ENCODE measurements around the gene BTG2. TPM values are rescaled to one million over a fixed set of nuclear protein-coding genes. Genes with fewer than 3 reads are reported as not detected.
A peak's percentile ranks its signal among the peaks of the same experiment; 100 is the strongest.

Gene BTG2
- total RNA-seq, 4 donors from 2014 or later, result 160 to 319 (median 193) TPM

DNA sequence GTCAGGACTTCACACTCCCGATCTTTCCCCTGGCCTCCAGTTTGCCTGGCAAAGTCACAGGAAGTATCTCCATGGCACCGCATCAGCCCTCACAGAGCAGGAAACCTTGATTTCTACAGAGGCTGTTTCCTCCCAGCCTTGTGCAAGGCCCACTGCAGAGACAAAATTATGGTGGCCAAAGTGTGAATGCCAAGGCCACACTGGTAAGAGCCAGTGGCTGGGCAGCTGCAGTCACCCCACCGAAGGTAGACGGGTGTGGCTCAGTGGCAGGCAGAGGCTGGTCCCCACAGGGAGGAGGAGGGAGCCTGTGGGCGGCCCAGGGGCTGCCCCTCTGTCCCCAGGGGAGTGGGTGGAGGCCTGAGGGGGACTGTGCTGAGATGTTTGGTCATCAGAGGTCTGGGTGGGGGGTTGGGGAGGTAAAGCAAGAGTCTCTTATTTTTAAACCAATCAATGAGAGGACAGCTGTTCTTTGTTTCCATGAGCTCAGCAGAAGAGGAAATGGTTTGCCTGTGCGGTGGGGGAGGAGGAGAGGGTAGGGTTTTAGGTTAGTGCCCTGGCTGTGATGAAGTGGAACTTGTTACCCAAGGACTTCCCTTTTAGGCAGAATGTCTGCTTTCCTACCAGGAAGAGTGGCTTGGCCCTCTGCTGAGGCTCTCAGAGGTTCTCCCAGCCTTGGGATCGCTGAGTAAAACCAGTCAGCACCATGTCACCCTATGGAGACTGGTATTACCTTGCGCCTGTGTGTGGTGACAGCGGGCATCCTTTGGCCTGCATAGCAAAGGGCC is 18.0 kb upstream of the BTG2 start:
- H3K4me1 ChIP-seq, result peaks cover 66% of the 10 kb centered on the region
- no peaks in the 10 kb centered on the region for H3K36me3 ChIP-seq
- 41% methylated on average over 8 of the region's 9 CpGs for WGBS
- H3K4me3 ChIP-seq, result no peak overlapping the region
- peak overlapping the region; percentile 82 for H3K27ac ChIP-seq
- H3K27me3 ChIP-seq, result no peaks in the 10 kb centered on the region
- H3K9me3 ChIP-seq, result no peaks in the 10 kb centered on the region
- DNase-seq (ENCODE audit: low spot score in 2 of 2), result no peak
- peak in 1 of 2 donors; percentile 13 for TF ChIP-seq POLR2A (IDR thresholded peaks at IDR 0.05)
- TF ChIP-seq, protein P1, sequence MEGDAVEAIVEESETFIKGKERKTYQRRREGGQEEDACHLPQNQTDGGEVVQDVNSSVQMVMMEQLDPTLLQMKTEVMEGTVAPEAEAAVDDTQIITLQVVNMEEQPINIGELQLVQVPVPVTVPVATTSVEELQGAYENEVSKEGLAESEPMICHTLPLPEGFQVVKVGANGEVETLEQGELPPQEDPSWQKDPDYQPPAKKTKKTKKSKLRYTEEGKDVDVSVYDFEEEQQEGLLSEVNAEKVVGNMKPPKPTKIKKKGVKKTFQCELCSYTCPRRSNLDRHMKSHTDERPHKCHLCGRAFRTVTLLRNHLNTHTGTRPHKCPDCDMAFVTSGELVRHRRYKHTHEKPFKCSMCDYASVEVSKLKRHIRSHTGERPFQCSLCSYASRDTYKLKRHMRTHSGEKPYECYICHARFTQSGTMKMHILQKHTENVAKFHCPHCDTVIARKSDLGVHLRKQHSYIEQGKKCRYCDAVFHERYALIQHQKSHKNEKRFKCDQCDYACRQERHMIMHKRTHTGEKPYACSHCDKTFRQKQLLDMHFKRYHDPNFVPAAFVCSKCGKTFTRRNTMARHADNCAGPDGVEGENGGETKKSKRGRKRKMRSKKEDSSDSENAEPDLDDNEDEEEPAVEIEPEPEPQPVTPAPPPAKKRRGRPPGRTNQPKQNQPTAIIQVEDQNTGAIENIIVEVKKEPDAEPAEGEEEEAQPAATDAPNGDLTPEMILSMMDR (IDR thresholded peaks at IDR 0.05), result no peak
- TF ChIP-seq EP300 (IDR thresholded peaks at IDR 0.05), result no peak
- TF ChIP-seq POLR2AphosphoS5 (IDR thresholded peaks at IDR 0.05), result peak in 1 of 3 donors; percentile 51

DNA sequence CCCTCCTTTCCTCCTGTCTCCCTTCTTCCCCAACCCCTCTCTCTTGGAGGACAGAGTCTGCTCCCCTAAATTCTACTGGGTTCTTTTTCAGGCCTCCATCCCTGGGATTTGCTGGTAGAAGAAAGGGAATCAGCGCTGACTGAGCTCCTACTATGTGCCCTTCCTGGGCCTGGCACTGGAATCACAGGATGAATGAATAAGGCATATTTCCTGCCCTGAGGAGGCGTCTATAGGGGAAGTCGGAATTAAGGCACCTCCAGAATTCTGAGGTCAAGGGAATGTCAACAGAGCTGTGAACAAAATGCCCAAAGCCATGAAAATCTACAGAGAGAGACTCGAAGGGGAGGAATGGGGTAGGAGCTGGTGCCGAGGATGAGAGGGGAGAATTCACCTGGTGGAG is 17.4 kb upstream of the BTG2 start:
- no peak for DNase-seq (ENCODE audit: low spot score in 2 of 2)
- no peak for TF ChIP-seq POLR2A (IDR thresholded peaks at IDR 0.05)
- TF ChIP-seq, protein P1 (IDR thresholded peaks at IDR 0.05), result no peak
- no peak for TF ChIP-seq EP300 (IDR thresholded peaks at IDR 0.05)
- TF ChIP-seq POLR2AphosphoS5 (IDR thresholded peaks at IDR 0.05), result no peak
- Histone ChIP-seq H3K27me3 (no peaks in the 10 kb centered on the region), H3K4me3 (no peak overlapping the region), H3K27ac (peak overlapping the region; percentile 82), H3K9me3 (no peaks in the 10 kb centered on the region), H3K36me3 (no peaks in the 10 kb centered on the region), H3K4me1 (peaks cover 66% of the 10 kb centered on the region)
- 83% methylated on average over 5 of the region's 5 CpGs for WGBS

DNA sequence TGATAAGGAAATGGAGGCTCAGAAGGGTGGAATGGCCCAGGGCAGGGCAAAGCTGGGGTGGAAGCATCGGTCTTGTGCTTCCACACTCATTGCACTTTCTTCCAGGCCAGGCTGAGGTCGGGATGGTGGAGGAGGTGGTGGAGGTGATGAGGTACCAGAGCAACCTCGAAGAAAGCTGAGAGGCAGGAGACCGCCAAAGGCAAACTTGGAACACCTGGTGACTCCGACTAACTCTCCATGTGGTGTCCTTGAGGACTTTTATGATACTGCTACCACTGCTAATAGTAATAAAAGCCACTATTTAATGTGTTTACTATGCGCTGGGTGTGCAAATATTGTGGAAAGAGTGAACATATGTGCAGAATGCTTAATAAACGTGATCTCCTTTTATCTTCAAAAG is 16.9 kb upstream of the BTG2 start:
- no peaks in the 10 kb centered on the region for H3K36me3 ChIP-seq
- H3K9me3 ChIP-seq, result no peaks in the 10 kb centered on the region
- H3K4me1 ChIP-seq, result peaks cover 66% of the 10 kb centered on the region
- DNase-seq (ENCODE audit: low spot score in 2 of 2), result no peak
- TF ChIP-seq POLR2AphosphoS5 (IDR thresholded peaks at IDR 0.05) (no peak), EP300 (IDR thresholded peaks at IDR 0.05) (no peak), POLR2A (IDR thresholded peaks at IDR 0.05) (no peak)
- TF ChIP-seq, protein P1 (IDR thresholded peaks at IDR 0.05), result no peak
- H3K27ac ChIP-seq, result peak overlapping the region; percentile 82
- H3K4me3 ChIP-seq, result no peak overlapping the region
- no peaks in the 10 kb centered on the region for H3K27me3 ChIP-seq
- WGBS, result 88% methylated on average over 7 of the region's 7 CpGs

DNA sequence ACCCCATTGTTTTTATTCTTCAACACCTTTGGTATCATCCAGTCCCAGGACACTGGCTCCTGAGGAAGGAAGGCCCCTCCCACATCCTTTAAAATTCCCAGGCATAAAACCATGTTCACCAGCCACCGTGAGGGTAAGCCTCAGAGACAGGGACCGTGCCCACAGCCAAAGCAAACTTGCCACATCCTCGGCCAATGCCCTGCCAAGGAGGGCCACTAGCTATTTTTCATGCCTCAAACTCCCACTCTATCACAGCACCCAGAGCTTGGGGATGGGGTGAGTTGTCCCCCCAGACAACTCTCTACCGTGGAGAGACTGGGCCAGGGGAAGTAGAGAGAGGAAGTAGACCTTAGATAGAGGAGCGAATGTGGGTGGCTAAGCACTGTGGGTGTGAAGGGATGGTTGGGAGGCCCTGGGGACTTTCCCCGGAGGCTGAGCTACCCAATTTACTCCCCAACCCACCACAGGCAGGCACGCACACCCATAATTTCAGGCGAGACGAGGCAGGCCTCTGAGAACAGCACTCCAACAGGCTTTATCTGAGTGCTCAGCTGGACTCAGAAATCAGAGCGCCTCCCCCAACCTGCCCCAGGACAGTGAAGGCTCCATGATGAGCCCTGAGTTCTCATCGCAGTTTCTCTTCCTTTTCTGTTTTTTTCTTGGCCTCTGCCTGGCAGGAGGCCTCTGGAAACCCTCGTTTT is 15.9 kb upstream of the BTG2 start:
- H3K27me3 ChIP-seq, result no peaks in the 10 kb centered on the region
- H3K4me3 ChIP-seq, result no peak overlapping the region
- 33% methylated on average over 11 of the region's 12 CpGs for WGBS
- H3K4me1 ChIP-seq, result peaks cover 66% of the 10 kb centered on the region
- no peak for DNase-seq (ENCODE audit: low spot score in 2 of 2)
- H3K27ac ChIP-seq, result peak overlapping the region; percentile 90
- H3K9me3 ChIP-seq, result no peaks in the 10 kb centered on the region
- no peak for TF ChIP-seq POLR2A (IDR thresholded peaks at IDR 0.05)
- no peaks in the 10 kb centered on the region for H3K36me3 ChIP-seq

DNA sequence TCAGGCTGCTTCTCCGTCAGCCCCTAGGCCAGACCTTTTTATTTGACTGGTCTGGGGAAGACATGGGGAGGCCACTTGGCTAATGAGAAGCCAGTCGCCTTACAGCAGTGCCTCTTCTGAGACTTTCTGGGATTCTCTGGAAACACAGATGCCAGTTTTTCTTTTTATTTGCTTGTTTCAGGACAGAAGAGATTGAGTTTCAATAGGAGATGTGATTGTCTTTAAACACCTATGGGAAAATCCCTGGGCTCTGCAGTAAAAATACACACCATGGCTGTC is 15.4 kb upstream of the BTG2 start:
- no peaks in the 10 kb centered on the region for H3K27me3 ChIP-seq
- H3K9me3 ChIP-seq, result no peaks in the 10 kb centered on the region
- peak overlapping the region; percentile 36 for H3K4me3 ChIP-seq
- H3K4me1 ChIP-seq, result peaks cover 66% of the 10 kb centered on the region
- peak overlapping the region; percentile 90 for H3K27ac ChIP-seq
- DNase-seq (ENCODE audit: low spot score in 2 of 2), result no peak
- H3K36me3 ChIP-seq, result no peaks in the 10 kb centered on the region
- TF ChIP-seq EP300 (IDR thresholded peaks at IDR 0.05), result no peak
- TF ChIP-seq, protein P1 (IDR thresholded peaks at IDR 0.05), result no peak
- TF ChIP-seq POLR2A (IDR thresholded peaks at IDR 0.05), result no peak
- TF ChIP-seq POLR2AphosphoS5 (IDR thresholded peaks at IDR 0.05), result no peak
- WGBS, result 63% methylated on average over 2 of the region's 2 CpGs
